ENCODE measurements around the gene LRRK2. TPM values are rescaled to one million over a fixed set of nuclear protein-coding genes. Genes with fewer than 3 reads are reported as not detected.

Gene LRRK2
- total RNA-seq, 2 donors from 2014 or later: 1.2 to 1.9 TPM

- no peaks in the 10 kb centered on the region for H3K27me3 ChIP-seq (ENCODE audit: control insufficient read depth, insufficient read depth, low read length, poor library complexity, severe bottlenecking)
- Mint-ChIP-seq H3K4me1 (peaks cover 26% of the 10 kb centered on the region), H3K4me3 (no peak overlapping the region), H3K27ac (no peak overlapping the region), H3K9me3 (peaks cover 4% of the 10 kb centered on the region), H3K27me3 (ENCODE audit: insufficient read depth) (no peaks in the 10 kb centered on the region), H3K36me3 (ENCODE audit: low read depth) (no peaks in the 10 kb centered on the region)
- H3K27ac ChIP-seq (ENCODE audit: low read depth, low read length): no peak overlapping the region
- no peak overlapping the region for H3K4me3 ChIP-seq (ENCODE audit: low read length)
- H3K9me3 ChIP-seq (ENCODE audit: control insufficient read depth, low read length): peaks cover under 1% of the 10 kb centered on the region
- H3K36me3 ChIP-seq (ENCODE audit: control insufficient read depth, insufficient read depth, low read length): no peaks in the 10 kb centered on the region
- no peak for TF ChIP-seq CTCF (conservative IDR thresholded peaks at IDR 0.05)
- H3K4me1 ChIP-seq (ENCODE audit: control insufficient read depth, insufficient read depth, low read length): no peaks in the 10 kb centered on the region
- no peak overlapping the region for H3K9ac ChIP-seq (ENCODE audit: extremely low read depth, low read length, poor library complexity, severe bottlenecking)
- DNase-seq: no peak
- WGBS, 2 experiments (ENCODE audit: insufficient coverage in 1 of 2, insufficient read length in 1 of 2): 90 to 100% methylated on average over 2 to 4 of the region's 4 CpGs
Measured at GRCh38 chr12:40198601-40199000, 26.2 kb upstream of the LRRK2 start.

- WGBS, 2 experiments (ENCODE audit: insufficient coverage in 1 of 2, insufficient read length in 1 of 2): 95% methylated on average over 1 of the region's 1 CpG; no CpG with 5 or more reads in 1 of the 2 experiments
- no peak overlapping the region for H3K9ac ChIP-seq (ENCODE audit: extremely low read depth, low read length, poor library complexity, severe bottlenecking)
- Mint-ChIP-seq H3K27ac (no peak overlapping the region), H3K4me3 (no peak overlapping the region), H3K9me3 (peaks cover 6% of the 10 kb centered on the region), H3K4me1 (peaks cover 7% of the 10 kb centered on the region), H3K27me3 (ENCODE audit: insufficient read depth) (no peaks in the 10 kb centered on the region), H3K36me3 (ENCODE audit: low read depth) (no peaks in the 10 kb centered on the region)
- H3K4me3 ChIP-seq (ENCODE audit: low read length): no peak overlapping the region
- H3K27me3 ChIP-seq (ENCODE audit: control insufficient read depth, insufficient read depth, low read length, poor library complexity, severe bottlenecking): no peaks in the 10 kb centered on the region
- H3K9me3 ChIP-seq (ENCODE audit: control insufficient read depth, low read length): peaks cover 4% of the 10 kb centered on the region
- no peaks in the 10 kb centered on the region for H3K4me1 ChIP-seq (ENCODE audit: control insufficient read depth, insufficient read depth, low read length)
- no peaks in the 10 kb centered on the region for H3K36me3 ChIP-seq (ENCODE audit: control insufficient read depth, insufficient read depth, low read length)
- no peak for DNase-seq
- no peak overlapping the region for H3K27ac ChIP-seq (ENCODE audit: low read depth, low read length)
- no peak for TF ChIP-seq CTCF (conservative IDR thresholded peaks at IDR 0.05)
Measured at GRCh38 chr12:40202095-40203059, 22.4 kb upstream of the LRRK2 start.

- Mint-ChIP-seq H3K4me1 (peaks cover 7% of the 10 kb centered on the region), H3K4me3 (no peak overlapping the region), H3K27me3 (ENCODE audit: insufficient read depth) (no peaks in the 10 kb centered on the region), H3K9me3 (peaks cover 6% of the 10 kb centered on the region), H3K27ac (no peak overlapping the region), H3K36me3 (ENCODE audit: low read depth) (no peaks in the 10 kb centered on the region)
- Histone ChIP-seq H3K27me3 (ENCODE audit: control insufficient read depth, insufficient read depth, low read length, poor library complexity, severe bottlenecking) (no peaks in the 10 kb centered on the region), H3K4me1 (ENCODE audit: control insufficient read depth, insufficient read depth, low read length) (no peaks in the 10 kb centered on the region), H3K9me3 (ENCODE audit: control insufficient read depth, low read length) (peaks cover 4% of the 10 kb centered on the region), H3K4me3 (ENCODE audit: low read length) (no peak overlapping the region), H3K27ac (ENCODE audit: low read depth, low read length) (no peak overlapping the region), H3K9ac (ENCODE audit: extremely low read depth, low read length, poor library complexity, severe bottlenecking) (no peak overlapping the region), H3K36me3 (ENCODE audit: control insufficient read depth, insufficient read depth, low read length) (no peaks in the 10 kb centered on the region)
- TF ChIP-seq CTCF (conservative IDR thresholded peaks at IDR 0.05): no peak
- DNase-seq: peak; percentile 54
- 76 to 85% methylated on average over 2 to 5 of the region's 5 CpGs for WGBS, 2 experiments (ENCODE audit: insufficient coverage in 1 of 2, insufficient read length in 1 of 2)
Measured at GRCh38 chr12:40203060-40203430, 21.8 kb upstream of the LRRK2 start.

All from endodermal cell (in vitro differentiated cells).